ENCODE measurements around the gene TMEM42. TPM values are rescaled to one million over a fixed set of nuclear protein-coding genes. Genes with fewer than 3 reads are reported as not detected.

TMEM42 gene
- total RNA-seq, 6 experiments from 2014 or later, result 13.9 to 19.9 (median 16.7) TPM

DNA sequence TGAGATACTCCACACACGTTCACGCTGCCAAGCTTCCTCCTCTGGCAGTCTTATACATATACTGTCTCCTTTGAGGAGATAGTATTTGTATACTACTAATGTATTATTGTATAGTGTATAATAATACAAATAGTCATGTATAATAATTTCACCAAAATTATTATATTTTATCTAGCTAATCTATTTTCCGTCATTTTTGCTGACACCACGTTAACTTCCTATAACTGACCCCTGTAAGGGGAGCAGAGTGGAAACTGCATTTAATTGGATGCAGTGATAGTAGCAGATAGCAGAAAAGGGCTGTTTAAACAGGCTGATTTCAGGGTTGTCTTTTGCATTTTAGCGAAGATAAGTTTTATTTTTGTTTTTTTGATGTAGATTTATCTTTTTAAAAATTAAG, 30.5 kb upstream of the TMEM42 start:
- H3K27me3 Mint-ChIP-seq (ENCODE audit: insufficient read depth), result no peaks in the 10 kb centered on the region
- TF ChIP-seq, protein P1, sequence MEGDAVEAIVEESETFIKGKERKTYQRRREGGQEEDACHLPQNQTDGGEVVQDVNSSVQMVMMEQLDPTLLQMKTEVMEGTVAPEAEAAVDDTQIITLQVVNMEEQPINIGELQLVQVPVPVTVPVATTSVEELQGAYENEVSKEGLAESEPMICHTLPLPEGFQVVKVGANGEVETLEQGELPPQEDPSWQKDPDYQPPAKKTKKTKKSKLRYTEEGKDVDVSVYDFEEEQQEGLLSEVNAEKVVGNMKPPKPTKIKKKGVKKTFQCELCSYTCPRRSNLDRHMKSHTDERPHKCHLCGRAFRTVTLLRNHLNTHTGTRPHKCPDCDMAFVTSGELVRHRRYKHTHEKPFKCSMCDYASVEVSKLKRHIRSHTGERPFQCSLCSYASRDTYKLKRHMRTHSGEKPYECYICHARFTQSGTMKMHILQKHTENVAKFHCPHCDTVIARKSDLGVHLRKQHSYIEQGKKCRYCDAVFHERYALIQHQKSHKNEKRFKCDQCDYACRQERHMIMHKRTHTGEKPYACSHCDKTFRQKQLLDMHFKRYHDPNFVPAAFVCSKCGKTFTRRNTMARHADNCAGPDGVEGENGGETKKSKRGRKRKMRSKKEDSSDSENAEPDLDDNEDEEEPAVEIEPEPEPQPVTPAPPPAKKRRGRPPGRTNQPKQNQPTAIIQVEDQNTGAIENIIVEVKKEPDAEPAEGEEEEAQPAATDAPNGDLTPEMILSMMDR (IDR thresholded peaks at IDR 0.05), result no peak
- no peak overlapping the region for H3K27ac Mint-ChIP-seq
- H3K4me1 Mint-ChIP-seq (ENCODE audit: low read depth), result peaks cover 2% of the 10 kb centered on the region
- H3K36me3 Mint-ChIP-seq (ENCODE audit: low read depth), result peaks cover 11% of the 10 kb centered on the region
- H3K4me3 Mint-ChIP-seq, result no peak overlapping the region
- peaks cover 5% of the 10 kb centered on the region; the same call in 1 of the 2 replicates for H3K9me3 Mint-ChIP-seq
- DNase-seq, result no peak

DNA sequence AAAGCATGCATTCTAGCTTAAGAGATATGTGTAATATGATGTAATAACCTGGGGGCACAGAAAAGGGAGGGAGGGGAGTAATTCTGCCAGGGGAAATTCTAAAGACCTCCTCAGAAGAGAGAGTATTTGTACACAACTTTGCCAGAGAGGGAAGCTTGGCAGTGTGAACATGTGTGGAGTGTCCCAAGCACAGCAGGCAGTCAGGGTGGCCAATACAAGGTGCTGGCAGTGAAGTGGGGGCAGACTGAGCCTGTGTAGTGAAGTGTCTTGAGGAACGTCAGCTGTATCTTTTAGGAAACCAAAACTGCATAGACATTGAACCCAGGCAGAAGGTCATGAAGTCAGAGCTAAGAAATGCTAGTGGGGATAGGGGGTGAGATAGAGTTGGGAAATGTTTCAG, 29.7 kb upstream of the TMEM42 start:
- no peak overlapping the region for H3K4me3 Mint-ChIP-seq
- DNase-seq, result no peak
- peaks cover 5% of the 10 kb centered on the region; the same call in 1 of the 2 replicates for H3K9me3 Mint-ChIP-seq
- no peak overlapping the region for H3K27ac Mint-ChIP-seq
- H3K27me3 Mint-ChIP-seq (ENCODE audit: insufficient read depth), result no peaks in the 10 kb centered on the region
- H3K4me1 Mint-ChIP-seq (ENCODE audit: low read depth), result no peaks in the 10 kb centered on the region
- TF ChIP-seq, protein P1 (IDR thresholded peaks at IDR 0.05), result no peak
- peaks cover 18% of the 10 kb centered on the region for H3K36me3 Mint-ChIP-seq (ENCODE audit: low read depth)

DNA sequence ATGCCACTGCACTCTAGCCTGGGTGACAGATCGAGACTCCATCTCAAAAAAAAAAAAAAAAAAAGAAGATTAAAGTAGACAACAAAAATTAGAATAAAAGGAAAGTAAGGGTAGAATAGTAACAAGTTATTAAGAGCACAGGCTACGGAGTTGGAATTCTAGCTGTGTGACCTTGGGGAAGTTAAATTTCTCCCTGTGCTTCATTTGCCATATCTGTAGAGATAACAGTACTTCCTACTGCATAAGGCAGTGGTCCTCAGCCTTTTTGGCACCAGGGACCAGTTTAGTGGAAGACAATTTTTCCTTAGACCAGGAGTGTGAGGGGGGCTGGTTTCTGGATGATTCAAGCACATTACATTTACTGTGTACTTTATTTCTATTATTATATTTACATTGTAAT, 28.7 kb upstream of the TMEM42 start:
- DNase-seq, result no peak
- Mint-ChIP-seq H3K27me3 (ENCODE audit: insufficient read depth) (no peaks in the 10 kb centered on the region), H3K4me3 (no peak overlapping the region), H3K4me1 (ENCODE audit: low read depth) (no peaks in the 10 kb centered on the region), H3K9me3 (peaks cover 5% of the 10 kb centered on the region; the same call in 1 of the 2 replicates), H3K36me3 (ENCODE audit: low read depth) (peaks cover 21% of the 10 kb centered on the region), H3K27ac (no peak overlapping the region)
- TF ChIP-seq, protein P1 (IDR thresholded peaks at IDR 0.05), result no peak

DNA sequence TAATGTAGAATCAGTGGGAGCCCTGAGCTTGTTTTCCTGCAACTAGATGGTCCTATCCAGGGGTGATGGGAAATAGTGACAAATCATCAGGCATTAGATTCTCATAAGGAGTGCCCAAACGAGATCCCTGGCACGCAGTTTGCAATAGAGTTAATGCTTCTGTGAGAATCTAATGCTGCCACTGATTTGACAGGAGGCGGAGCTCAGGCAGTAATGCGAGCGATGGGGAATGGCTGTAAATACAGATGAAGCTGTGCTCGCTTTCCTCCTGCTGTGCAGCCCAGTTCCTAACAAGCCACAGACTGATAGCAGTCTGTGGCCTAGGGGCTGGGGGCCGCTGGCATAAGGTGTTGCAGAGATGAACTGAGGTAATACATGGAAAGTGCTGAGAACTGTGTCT, 28.3 kb upstream of the TMEM42 start:
- peaks cover 26% of the 10 kb centered on the region for H3K36me3 Mint-ChIP-seq (ENCODE audit: low read depth)
- TF ChIP-seq, protein P1 (IDR thresholded peaks at IDR 0.05), result no peak

DNA sequence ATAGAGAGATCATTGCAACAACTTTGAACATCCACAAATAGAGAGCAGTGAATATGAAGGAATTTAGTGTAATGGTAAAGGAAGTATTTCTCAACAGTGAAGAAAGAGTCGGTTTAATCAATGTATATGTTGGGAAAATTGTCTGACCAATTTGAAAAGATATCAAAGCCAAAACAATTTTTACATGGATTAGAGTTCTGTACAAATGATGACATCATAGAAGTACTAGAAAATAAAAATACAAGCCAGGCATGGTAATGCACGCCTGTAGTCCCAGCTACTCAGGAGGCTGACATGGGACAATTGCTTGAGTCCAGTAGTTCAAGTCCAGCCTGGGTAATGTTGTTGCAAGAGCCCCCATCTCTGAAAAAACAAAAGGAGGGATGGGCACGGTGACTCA, 26.0 kb upstream of the TMEM42 start:
- Mint-ChIP-seq H3K9me3 (peaks cover 5% of the 10 kb centered on the region; the same call in 1 of the 2 replicates), H3K36me3 (ENCODE audit: low read depth) (peaks cover 30% of the 10 kb centered on the region), H3K27ac (no peak overlapping the region), H3K4me3 (no peak overlapping the region), H3K27me3 (ENCODE audit: insufficient read depth) (no peaks in the 10 kb centered on the region), H3K4me1 (ENCODE audit: low read depth) (no peaks in the 10 kb centered on the region)
- DNase-seq, result no peak
- TF ChIP-seq, protein P1 (IDR thresholded peaks at IDR 0.05), result no peak

More for the DNA sequence above, 28.3 kb upstream of the TMEM42 start:
- H3K4me3 Mint-ChIP-seq, result no peak overlapping the region
- H3K9me3 Mint-ChIP-seq, result peaks cover 5% of the 10 kb centered on the region; the same call in 1 of the 2 replicates
- no peaks in the 10 kb centered on the region for H3K27me3 Mint-ChIP-seq (ENCODE audit: insufficient read depth)
- DNase-seq, result no peak
- no peak overlapping the region for H3K27ac Mint-ChIP-seq
- H3K4me1 Mint-ChIP-seq (ENCODE audit: low read depth), result no peaks in the 10 kb centered on the region

DNA sequence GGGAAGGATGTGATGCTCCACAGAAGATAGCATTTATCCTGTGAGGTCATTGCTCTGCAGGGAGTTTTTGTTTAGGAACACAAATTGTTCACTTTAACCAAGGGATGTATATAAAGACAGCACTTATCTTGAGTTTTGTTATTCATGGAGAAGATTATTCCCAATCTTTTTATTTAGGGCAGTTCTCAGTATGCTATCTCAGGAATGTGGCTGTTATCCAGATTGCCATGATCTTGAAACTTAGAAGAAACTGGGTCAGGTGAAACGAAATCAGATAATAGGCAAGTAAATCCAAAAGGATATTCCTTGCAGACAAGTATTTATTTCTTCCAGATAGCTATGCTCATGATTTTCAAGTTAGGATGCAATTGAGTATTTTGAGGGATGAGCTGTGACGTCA, 19.3 kb upstream of the TMEM42 start:
- DNase-seq, result no peak
- H3K36me3 Mint-ChIP-seq (ENCODE audit: low read depth), result peaks cover 13% of the 10 kb centered on the region; the same call in 1 of the 2 replicates

More for the DNA sequence above, 19.3 kb upstream of the TMEM42 start:
- no peaks in the 10 kb centered on the region for H3K9me3 Mint-ChIP-seq
- TF ChIP-seq, protein P1 (IDR thresholded peaks at IDR 0.05), result no peak
- no peak overlapping the region for H3K4me3 Mint-ChIP-seq
- H3K27me3 Mint-ChIP-seq (ENCODE audit: insufficient read depth), result peaks cover 5% of the 10 kb centered on the region; the same call in 1 of the 2 replicates
- H3K27ac Mint-ChIP-seq, result no peak overlapping the region
- peaks cover 12% of the 10 kb centered on the region; the same call in 1 of the 2 replicates for H3K4me1 Mint-ChIP-seq (ENCODE audit: low read depth)

All from HFFc6 (cell line).